GM18499 (cell line): ENCODE results near the gene BRD2.

Experiments used
- ATAC-seq: cut with Tn5 transposase; IDR thresholded peaks from one replicate; pipeline ENCODE4 v1.9.1; 2021; ENCODE audit warnings: moderate number of reproducible peaks; ENCODE audit not compliant: insufficient read depth, unreplicated experiment

Gene BRD2

DNA sequence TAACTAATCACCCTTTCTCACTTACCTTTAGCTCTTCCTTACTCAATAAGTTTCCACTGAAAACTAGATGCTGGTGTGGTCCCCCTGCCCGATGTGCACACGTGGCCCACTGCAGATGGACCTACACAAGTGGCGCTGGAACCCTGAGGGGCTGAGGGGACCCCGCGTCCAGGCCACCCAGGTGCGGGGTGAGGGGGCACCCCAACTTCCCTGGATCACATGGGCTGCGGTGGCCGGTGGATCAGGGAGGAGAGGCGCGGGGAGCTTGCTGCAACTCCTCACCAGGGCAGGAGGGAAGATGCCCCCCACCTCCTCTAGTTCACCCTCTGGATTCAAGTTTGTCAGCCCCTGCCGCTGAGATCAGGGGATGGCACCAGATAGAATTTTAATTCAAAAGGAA, 53.5 kb downstream of the BRD2 start:
- ATAC-seq = no peak

DNA sequence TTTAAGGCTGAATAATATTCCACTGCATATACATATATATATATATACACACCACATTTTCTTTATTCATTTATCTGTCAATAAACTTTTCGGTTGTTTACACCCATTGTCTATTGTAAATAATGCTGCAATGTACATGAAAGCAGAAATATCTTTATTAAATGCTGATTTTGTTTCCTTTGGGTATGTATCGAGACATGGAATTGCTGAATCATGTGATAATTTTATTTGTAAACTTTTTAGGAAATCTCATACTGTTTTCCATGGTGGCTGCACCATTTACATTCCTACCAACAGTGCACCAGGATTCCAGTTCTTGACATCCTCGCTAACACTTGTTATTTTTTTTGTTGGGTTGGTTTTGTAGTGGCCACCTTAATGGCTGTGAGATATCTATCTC, 55.1 kb downstream of the BRD2 start:
- no peak for ATAC-seq

DNA sequence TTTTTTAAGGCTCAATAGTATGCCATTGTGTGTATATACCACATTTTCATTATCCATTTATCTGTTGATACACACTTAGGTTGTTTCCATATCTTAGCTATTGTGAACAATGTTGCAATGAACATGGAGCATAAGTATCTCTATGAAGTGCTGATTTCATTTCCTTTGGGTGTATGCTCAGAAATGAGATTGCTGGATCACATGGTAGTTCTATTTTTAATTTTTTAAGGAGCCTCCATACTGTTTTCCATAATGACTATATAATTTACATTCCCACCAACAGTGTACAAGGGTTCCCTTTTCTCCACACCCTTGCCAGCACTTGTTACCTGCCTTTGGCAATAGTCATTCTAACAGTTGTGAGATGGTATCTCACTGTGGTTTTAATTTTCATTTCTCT, 56.1 kb downstream of the BRD2 start:
- ATAC-seq = no peak

DNA sequence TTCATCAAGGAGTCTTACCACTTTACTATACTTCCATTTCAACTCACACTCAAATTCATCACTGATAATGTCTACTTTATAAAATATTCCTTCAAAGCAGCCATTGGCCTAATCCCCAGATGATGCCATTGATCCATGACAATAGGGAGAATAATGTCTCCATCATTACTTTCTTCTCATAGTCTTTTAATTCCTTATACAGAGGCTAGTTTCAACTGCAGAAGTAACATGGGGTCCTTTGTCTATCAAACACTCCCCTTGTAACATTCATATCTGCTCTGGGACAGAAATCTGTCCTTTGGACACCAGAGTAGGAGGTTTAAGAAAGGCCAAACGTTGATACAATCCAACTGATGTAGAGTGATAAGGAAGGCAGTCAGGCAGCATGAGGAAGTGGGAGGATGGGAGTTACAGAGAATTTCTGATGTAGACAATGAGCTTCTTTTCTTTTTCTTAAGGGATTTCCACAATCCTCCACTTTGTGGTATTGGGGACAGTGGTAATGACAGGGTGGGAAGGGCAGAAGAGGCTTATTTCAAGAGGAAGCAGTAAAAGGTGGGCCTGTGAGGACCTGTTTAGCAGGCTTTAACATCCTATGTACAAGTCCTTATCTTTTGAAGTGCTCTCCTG, 59.9 kb downstream of the BRD2 start:
- peak; percentile 7 for ATAC-seq

DNA sequence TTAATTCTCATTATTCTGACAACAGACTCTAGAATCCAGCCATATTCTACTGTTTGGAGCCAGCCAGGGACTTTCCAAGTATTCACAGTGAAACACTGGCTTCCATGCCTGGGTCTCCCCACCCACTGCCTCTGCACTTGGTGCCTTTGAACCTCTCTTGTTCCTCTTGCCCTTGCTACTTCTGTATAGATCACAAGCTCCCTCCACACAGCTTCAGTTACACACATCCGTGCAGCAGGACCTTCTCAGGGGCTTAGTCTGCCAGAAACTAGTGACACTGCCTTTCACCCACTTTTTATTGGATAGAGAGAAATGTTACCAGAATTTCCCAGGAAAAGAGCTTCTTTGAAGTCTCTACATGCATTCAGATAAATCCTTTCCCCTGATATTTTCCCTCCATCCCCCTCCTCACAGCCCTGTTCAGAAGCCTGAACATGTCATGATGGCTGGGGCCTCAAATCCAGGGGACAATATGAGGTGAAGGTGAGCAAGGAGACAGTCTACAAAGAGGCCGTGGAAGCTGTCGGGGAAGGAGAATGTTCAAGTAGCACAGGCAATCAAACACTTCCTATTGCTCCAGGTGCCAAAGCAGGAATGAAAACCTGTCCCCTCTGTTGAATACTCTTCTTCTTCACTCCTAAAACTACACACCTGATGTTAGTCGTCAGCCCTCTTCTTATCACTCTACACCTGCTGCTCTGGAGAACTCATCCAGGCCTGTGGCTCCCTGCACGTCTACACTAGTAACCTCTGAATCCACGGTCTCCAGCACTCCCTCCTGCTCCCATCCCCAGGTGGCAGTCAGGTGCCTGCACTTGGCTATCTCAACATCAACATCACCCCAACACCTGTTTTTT, 61.2 kb downstream of the BRD2 start:
- ATAC-seq = peak; percentile 45

DNA sequence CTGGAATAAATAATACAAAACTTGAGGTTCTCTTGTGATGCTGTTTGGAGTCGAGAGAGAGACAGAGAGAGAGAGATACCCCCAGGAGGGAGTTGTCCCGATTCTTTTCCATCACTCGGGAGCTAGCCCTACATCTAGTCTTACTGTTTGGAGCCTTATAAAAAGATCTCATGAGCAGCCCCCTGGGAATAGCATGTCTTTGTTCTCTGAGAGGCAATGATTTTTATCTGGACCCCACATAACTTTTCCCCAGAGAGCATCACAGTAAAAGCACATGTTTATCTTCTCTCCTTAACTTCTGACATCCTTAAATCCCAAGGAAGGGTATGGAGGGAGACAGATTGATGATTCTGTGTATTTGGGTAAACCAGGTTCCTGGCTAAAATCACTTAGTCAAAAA, 61.9 kb downstream of the BRD2 start:
- ATAC-seq = no peak
